H9 (cell line): ENCODE data around the gene ZFP42. TPM values are rescaled to one million over a fixed set of nuclear protein-coding genes. Genes with fewer than 3 reads are reported as not detected.

Experiments
- DNase-seq: peaks from one replicate; pipeline ENCODE4 v3.0.0-alpha.2; 2017
- H2AFZ ChIP-seq: one replicate; pipeline ENCODE4 v1.6.1; 2013; ENCODE audit warnings: mild to moderate bottlenecking, low read length, control low read depth, moderate library complexity
- H2AK5ac ChIP-seq: 2 replicates; pipeline ENCODE4 v1.6.1; 2013; ENCODE audit warnings: low read length, control low read depth, mixed read lengths; ENCODE audit not compliant: insufficient read length
- H2BK120ac ChIP-seq: one replicate; pipeline ENCODE4 v1.6.1; 2013; ENCODE audit warnings: low read depth, mild to moderate bottlenecking, low read length, control low read depth, inconsistent platforms; ENCODE audit not compliant: poor library complexity, severe bottlenecking
- H2BK12ac ChIP-seq: 2 replicates; pipeline ENCODE4 v1.6.1; 2013; ENCODE audit warnings: low read length, control low read depth, mixed read lengths, low read depth; ENCODE audit not compliant: insufficient read length
- H2BK15ac ChIP-seq: 2 replicates; pipeline ENCODE4 v1.6.1; 2013; ENCODE audit warnings: low read depth, low read length, control low read depth
- H2BK20ac ChIP-seq: one replicate; pipeline ENCODE4 v1.6.1; 2013; ENCODE audit warnings: low read depth, mild to moderate bottlenecking, low read length, control low read depth, inconsistent platforms; ENCODE audit not compliant: poor library complexity, severe bottlenecking
- H2BK5ac ChIP-seq: 2 replicates; pipeline ENCODE4 v1.6.1; 2013; ENCODE audit warnings: low read length, control low read depth, mixed read lengths; ENCODE audit not compliant: insufficient read length
- H3K14ac ChIP-seq: 2 replicates; pipeline ENCODE4 v1.6.1; 2013; ENCODE audit warnings: low read length, control low read depth; ENCODE audit not compliant: insufficient read depth
- H3K18ac ChIP-seq: 2 replicates; pipeline ENCODE4 v1.6.1; 2013; ENCODE audit warnings: low read depth, mild to moderate bottlenecking, mixed read lengths, low read length, control low read depth; ENCODE audit not compliant: insufficient read length
- H3K23ac ChIP-seq: 2 replicates; pipeline ENCODE4 v1.6.1; 2013; ENCODE audit warnings: low read length, control low read depth, mixed read lengths, low read depth; ENCODE audit not compliant: insufficient read length
- H3K23me2 ChIP-seq: 2 replicates; pipeline ENCODE4 v1.6.1; 2013; ENCODE audit warnings: low read depth, mild to moderate bottlenecking, mixed read lengths, low read length, control low read depth; ENCODE audit not compliant: insufficient read length, poor library complexity, severe bottlenecking
- H3K27ac ChIP-seq: 2 replicates; pipeline ENCODE4 v1.5.1; 2013; ENCODE audit warnings: low read length, control low read depth, mixed read lengths, low read depth; ENCODE audit not compliant: insufficient read length
- H3K27me3 ChIP-seq: 2 replicates; pipeline ENCODE4 v1.6.1; 2013; ENCODE audit warnings: low read length, control low read depth, inconsistent platforms; ENCODE audit not compliant: insufficient read depth
- H3K4ac ChIP-seq: 2 replicates; pipeline ENCODE4 v1.6.1; 2013; ENCODE audit warnings: low read depth, mild to moderate bottlenecking, control low read depth, inconsistent platforms, low read length, moderate library complexity
- H3K4me1 ChIP-seq: 2 replicates; pipeline ENCODE4 v1.6.1; 2013; ENCODE audit warnings: low read length, control low read depth, inconsistent platforms; ENCODE audit not compliant: insufficient read depth
- H3K4me2 ChIP-seq: 2 replicates; pipeline ENCODE4 v1.6.1; 2013; ENCODE audit warnings: low read length, control low read depth, mixed read lengths; ENCODE audit not compliant: insufficient read length, insufficient read depth
- H3K56ac ChIP-seq: 2 replicates; pipeline ENCODE4 v1.6.1; 2013; ENCODE audit warnings: low read depth, mild to moderate bottlenecking, mixed read lengths, low read length, control low read depth; ENCODE audit not compliant: insufficient read length
- H3K79me1 ChIP-seq: 2 replicates; pipeline ENCODE4 v1.6.1; 2013; ENCODE audit warnings: low read depth, mild to moderate bottlenecking, moderate library complexity, low read length, control low read depth, inconsistent platforms; ENCODE audit not compliant: insufficient read depth, poor library complexity, severe bottlenecking
- H3K79me2 ChIP-seq: 2 replicates; pipeline ENCODE4 v1.6.1; 2013; ENCODE audit warnings: low read length, control low read depth, inconsistent platforms; ENCODE audit not compliant: insufficient read depth
- H3K9ac ChIP-seq: 2 replicates; pipeline ENCODE4 v1.6.1; 2013; ENCODE audit warnings: low read length, control low read depth, mixed read lengths; ENCODE audit not compliant: insufficient read length; ENCODE audit errors: extremely low read depth
- H3K9me3 ChIP-seq: one replicate; pipeline ENCODE4 v1.6.1; 2013; ENCODE audit warnings: low read depth, low read length, inconsistent platforms; ENCODE audit not compliant: control insufficient read depth
- H3T11ph ChIP-seq: one replicate; pipeline ENCODE4 v1.6.1; 2013; ENCODE audit warnings: mild to moderate bottlenecking, low read length, control low read depth, inconsistent platforms
- H4K20me1 ChIP-seq: one replicate; pipeline ENCODE4 v1.6.1; 2013; ENCODE audit not compliant: control insufficient read depth, insufficient read length, insufficient read depth
- H4K5ac ChIP-seq: 2 replicates; pipeline ENCODE4 v1.6.1; 2013; ENCODE audit warnings: low read depth, mild to moderate bottlenecking, mixed read lengths, low read length, control low read depth; ENCODE audit not compliant: insufficient read length
- H4K8ac ChIP-seq: replicated peaks from 2 replicates; pipeline ENCODE4 v1.6.1; 2013; ENCODE audit warnings: low read length, control low read depth, mixed read lengths, low read depth; ENCODE audit not compliant: insufficient read length
- H4K91ac ChIP-seq: 2 replicates; pipeline ENCODE4 v1.6.1; 2013; ENCODE audit warnings: low read depth, mild to moderate bottlenecking, moderate library complexity, mixed read lengths, low read length, control low read depth; ENCODE audit not compliant: insufficient read length
- H3K27ac Mint-ChIP-seq, 3 experiments: 2 replicates in 2 of 3; 3 replicates in 1 of 3; pipeline ENCODE4 v1.8.0; 2020 to 2021; ENCODE audit warnings: mixed read lengths in 3 of 3, mild to moderate bottlenecking in 1 of 3, moderate library complexity in 1 of 3
- H3K27me3 Mint-ChIP-seq: 2 replicates; pipeline ENCODE4 v1.8.0; 2021; ENCODE audit warnings: low read depth, mild to moderate bottlenecking, moderate library complexity, mixed read lengths
- H3K36me3 Mint-ChIP-seq, 3 experiments: 2 replicates in 2 of 3; 3 replicates in 1 of 3; pipeline ENCODE4 v1.8.0; 2020 to 2021; ENCODE audit warnings: low read depth in 3 of 3, mixed read lengths in 3 of 3; ENCODE audit not compliant: insufficient read depth in 1 of 3
- H3K4me1 Mint-ChIP-seq, 2 experiments: 2 replicates each; pipeline ENCODE4 v1.8.0; 2020; ENCODE audit warnings: mixed read lengths in 2 of 2
- H3K4me3 Mint-ChIP-seq, 2 experiments: 2 replicates in 1 of 2; 3 replicates in 1 of 2; pipeline ENCODE4 v1.8.0; 2020 to 2021; ENCODE audit warnings: mild to moderate bottlenecking in 2 of 2, mixed read lengths in 2 of 2, moderate library complexity in 1 of 2
- H3K9me3 Mint-ChIP-seq, 2 experiments: 2 replicates in 1 of 2; 3 replicates in 1 of 2; pipeline ENCODE4 v1.8.0; 2020; ENCODE audit warnings: mild to moderate bottlenecking in 2 of 2, mixed read lengths in 2 of 2, moderate library complexity in 1 of 2
- WGBS: extraction: QIAGEN DNeasy Blood & Tissue Kit; methylation state at CpG from one replicate; pipeline ENCODE4 v1.1.7; 2013; ENCODE audit warnings: missing lambda C conversion rate, low lambda C conversion rate, mixed read lengths; ENCODE audit not compliant: insufficient read length; ENCODE audit errors: extremely low coverage; 5-methylcytosine and 5-hydroxymethylcytosine counted together
- total RNA-seq: library from RNA; stranded (reverse); gene quantifications from 2 replicates; pipeline ENCODE4 v1.2.1, GENCODE V29; 2021
- TF ChIP-seq, protein P1 (sequence below): fragments of 200-600 bp; sonication (generic); conservative IDR thresholded peaks from 3 replicates; pipeline ENCODE4 v1.8.0; 2021; ENCODE audit warnings: antibody characterized with exemption, mild to moderate bottlenecking

The ZFP42 gene
- total RNA-seq, 1 experiment from 2014 or later: 193 TPM

DNA sequence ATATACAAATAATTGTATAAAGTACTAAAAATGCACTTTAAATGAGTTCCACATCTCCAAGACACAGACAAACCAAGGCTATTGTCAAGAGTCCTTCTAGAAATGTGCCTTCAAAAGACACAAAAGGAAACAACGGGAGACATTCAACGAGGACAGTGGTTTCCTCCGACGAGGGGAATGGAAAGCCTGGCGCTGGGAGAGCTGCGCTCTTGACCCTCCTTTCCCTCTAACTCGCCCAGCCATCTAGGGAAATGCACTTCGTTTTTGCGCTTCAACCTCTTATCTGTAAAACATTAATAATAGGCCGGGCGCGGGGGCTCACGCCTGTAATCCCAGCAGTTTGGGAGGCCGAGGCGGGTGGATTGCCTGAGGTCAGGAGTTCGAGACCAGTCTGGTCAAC lies 37.0 kb downstream of the ZFP42 start:
- Histone ChIP-seq H3K23me2 (no peaks in the 10 kb centered on the region), H2BK120ac (no peak overlapping the region), H3K56ac (no peak overlapping the region), H3K79me1 (no peaks in the 10 kb centered on the region), H4K5ac (no peak overlapping the region), H2BK15ac (no peak overlapping the region), H2AFZ (no peak overlapping the region), H4K91ac (no peak overlapping the region), H3K4ac (no peak overlapping the region), H3K27me3 (no peaks in the 10 kb centered on the region), H2BK5ac (no peak overlapping the region), H3K9ac (no peak overlapping the region), H2BK12ac (no peak overlapping the region), H2BK20ac (no peak overlapping the region), H3K27ac (peak overlapping the region; percentile 37), H3K4me2 (peak overlapping the region; percentile 63), H3K4me1 (peaks cover 3% of the 10 kb centered on the region; the same call in 1 of the 2 replicates), H3K18ac (no peak overlapping the region), H4K20me1 (no peaks in the 10 kb centered on the region), H3K9me3 (no peaks in the 10 kb centered on the region), H3K23ac (no peak overlapping the region), H4K8ac (no peak overlapping the region), H3T11ph (no peak overlapping the region), H3K79me2 (no peaks in the 10 kb centered on the region), H2AK5ac (no peak overlapping the region), H3K14ac (no peak overlapping the region)
- peak overlapping the region; percentile 59 to 75 for H3K4me3 Mint-ChIP-seq
- WGBS: no CpG with 5 or more reads among the region's 16 CpGs
- H3K9me3 Mint-ChIP-seq: no peaks in the 10 kb centered on the region; a peak in 1 of 5 replicates
- H3K27me3 Mint-ChIP-seq: no peaks in the 10 kb centered on the region
- TF ChIP-seq, protein P1, sequence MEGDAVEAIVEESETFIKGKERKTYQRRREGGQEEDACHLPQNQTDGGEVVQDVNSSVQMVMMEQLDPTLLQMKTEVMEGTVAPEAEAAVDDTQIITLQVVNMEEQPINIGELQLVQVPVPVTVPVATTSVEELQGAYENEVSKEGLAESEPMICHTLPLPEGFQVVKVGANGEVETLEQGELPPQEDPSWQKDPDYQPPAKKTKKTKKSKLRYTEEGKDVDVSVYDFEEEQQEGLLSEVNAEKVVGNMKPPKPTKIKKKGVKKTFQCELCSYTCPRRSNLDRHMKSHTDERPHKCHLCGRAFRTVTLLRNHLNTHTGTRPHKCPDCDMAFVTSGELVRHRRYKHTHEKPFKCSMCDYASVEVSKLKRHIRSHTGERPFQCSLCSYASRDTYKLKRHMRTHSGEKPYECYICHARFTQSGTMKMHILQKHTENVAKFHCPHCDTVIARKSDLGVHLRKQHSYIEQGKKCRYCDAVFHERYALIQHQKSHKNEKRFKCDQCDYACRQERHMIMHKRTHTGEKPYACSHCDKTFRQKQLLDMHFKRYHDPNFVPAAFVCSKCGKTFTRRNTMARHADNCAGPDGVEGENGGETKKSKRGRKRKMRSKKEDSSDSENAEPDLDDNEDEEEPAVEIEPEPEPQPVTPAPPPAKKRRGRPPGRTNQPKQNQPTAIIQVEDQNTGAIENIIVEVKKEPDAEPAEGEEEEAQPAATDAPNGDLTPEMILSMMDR: no peak
- DNase-seq: peak; percentile 66
- H3K27ac Mint-ChIP-seq: peak overlapping the region; percentile 97 to 98 (median 98)
- H3K4me1 Mint-ChIP-seq: peaks cover 41 to 47% of the 10 kb centered on the region in 2 experiments
- peaks cover 0 to 5% (median 0%) of the 10 kb centered on the region in 3 experiments; a peak in 3 of 7 replicates for H3K36me3 Mint-ChIP-seq
